HG03457 (cell line): ENCODE results near the gene SCN2A.

Source experiments
- ATAC-seq: cut with Tn5 transposase; IDR thresholded peaks from one replicate; pipeline ENCODE4 v1.9.1; 2021; ENCODE audit warnings: moderate number of reproducible peaks; ENCODE audit not compliant: unreplicated experiment

SCN2A gene

DNA sequence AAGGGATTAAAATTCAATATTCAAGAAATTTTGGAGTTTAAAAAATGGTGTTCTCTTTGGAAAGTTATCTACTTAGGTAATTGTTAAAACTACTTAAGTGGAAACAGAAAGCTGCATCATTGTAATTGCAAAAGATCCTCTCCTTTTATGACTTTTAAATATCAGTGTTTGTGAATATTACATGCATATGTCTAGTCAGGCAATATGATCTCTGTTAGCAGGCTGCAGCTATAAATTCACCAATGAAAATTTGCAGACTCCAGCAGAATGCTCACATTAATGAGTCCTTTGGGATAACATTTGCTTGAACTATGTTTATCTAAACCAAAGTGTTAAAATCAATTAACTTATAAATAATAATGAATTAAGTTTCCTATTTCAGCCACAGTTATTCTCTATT lies 171.1 kb downstream of the SCN2A start:
- no peak for ATAC-seq

DNA sequence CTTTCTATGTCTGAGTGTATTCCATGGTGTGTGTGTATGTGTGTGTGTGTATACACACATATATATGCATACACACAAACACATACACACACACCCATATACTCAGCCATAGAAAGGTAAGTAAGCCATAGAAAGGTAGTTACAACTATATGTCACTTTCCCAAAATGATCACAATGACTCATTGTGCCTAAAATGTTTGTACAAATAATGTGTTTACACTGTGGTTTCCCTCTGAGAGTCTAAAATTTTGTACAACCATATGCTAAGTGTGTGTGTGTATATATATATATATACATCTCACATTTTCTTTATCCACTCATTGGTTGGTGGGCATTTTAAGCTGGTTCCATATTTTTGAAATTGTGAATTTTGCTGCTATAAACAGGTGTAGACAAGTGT lies 175.0 kb downstream of the SCN2A start:
- ATAC-seq = no peak

GRCh38 chr2:165417009-165417408 lies 177.8 kb downstream of the SCN2A start:
- ATAC-seq = no peak

GRCh38 chr2:165420231-165420630 lies 181.0 kb downstream of the SCN2A start:
- ATAC-seq = no peak

DNA sequence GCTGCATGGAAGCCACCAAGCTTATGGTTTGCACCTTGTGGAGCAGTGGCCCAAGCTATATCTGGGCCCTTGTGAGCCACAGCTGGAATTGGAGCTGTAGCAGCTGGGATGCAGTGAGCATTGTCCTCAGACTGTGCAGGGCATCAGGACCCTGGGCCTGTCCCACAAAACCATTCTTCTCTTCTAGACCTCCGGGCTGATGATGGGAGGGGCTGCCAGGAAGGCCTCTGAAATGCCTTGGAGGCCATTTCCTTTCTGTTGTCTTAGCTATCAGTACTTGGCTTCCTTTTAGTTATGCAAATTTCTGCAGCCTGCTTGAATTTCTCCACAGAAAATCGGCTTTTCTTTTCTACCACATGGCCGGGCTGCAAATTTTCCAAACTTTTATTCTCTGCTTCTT lies 183.9 kb downstream of the SCN2A start:
- no peak for ATAC-seq

GRCh38 chr2:165425556-165425955 lies 186.3 kb downstream of the SCN2A start:
- no peak for ATAC-seq

DNA sequence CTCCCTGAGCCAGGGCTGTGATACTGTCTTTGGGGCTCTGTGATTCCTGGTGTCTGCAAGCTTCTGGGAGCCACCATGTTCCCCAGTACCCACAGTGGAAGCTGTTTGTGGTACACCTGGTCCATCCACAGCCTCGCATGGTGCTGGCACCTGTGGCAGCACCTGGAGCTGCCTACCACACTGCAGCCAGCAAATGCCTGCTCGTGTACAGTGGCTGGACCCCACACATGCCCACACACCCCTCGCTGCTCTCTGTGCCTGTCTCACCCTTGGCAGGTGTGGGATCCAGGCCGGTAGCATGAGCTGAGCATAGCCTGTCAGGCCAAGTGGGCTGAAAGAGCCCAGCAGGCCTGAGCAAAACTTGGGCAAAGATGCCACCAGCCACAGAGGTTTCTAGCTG lies 188.5 kb downstream of the SCN2A start:
- no peak for ATAC-seq

DNA sequence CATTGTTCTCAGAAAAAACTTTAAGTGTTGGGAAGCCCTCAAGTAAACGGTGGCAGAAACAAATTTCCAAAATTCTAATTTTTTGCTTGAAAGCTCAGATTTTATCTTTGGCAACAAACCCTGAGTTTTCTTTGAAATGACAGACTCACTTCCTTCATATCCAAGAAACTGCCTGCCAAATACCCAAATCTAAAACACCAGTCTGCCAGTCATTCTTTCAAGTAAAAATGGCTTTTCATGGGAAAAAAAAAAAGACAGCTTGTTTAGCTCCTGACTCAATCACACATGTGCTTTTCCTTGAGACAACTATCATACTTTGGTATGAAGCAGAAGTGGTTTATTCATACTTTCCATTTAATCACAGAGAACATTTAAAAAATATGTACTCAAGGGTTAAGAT lies 189.7 kb downstream of the SCN2A start:
- no peak for ATAC-seq

GRCh38 chr2:165431014-165431413 lies 191.8 kb downstream of the SCN2A start:
- ATAC-seq = no peak

GRCh38 chr2:165432234-165432966 lies 193.2 kb downstream of the SCN2A start:
- no peak for ATAC-seq

DNA sequence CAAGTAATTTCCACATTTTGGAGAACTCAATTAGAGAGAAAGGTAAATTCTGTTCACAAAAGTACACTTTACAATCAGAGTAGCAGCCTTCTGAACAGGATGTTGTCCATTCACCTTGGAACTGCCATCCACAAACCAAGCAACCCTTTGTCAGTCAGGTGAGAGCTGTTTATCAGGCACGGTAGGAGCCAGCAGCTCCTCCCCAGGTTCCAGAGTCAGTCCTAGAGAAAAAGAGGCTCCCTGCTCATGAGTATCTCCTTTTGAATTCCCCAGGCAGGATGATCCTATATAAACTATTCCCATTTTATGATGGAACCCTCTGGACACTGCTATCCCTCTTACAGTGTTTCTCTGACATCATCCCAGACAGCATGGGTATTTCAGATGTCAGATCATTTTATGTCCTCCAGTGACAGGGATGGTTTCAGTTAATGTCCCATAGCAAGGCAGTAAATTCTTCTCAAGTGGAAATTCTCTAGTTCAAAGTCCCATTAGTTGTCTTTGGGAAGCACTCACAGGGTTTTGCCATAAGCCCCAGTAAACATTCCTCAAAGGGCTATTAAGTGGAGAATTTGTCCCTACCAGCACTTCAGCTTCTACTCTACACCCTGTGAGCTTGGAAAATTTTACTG lies 195.8 kb downstream of the SCN2A start:
- no peak for ATAC-seq

DNA sequence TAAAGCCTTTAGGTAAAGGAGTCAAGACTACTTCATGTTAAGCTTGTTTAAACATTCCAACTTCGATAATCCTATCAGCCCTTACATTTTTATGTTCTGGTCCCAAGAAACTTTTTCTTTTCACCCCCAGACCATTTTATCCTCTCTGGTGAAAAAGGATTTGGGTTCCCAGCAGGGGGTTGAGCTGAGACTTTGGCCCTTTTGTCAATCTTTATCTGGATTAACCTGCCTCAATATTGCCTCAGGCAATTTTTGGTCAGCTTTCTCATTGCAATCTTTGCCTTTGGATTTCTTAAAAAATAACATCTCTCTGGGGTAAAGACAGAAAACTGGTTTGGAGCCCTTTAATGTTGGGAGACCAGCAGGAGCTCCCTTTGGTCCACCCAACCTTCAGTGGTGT lies 196.4 kb downstream of the SCN2A start:
- ATAC-seq = no peak

DNA sequence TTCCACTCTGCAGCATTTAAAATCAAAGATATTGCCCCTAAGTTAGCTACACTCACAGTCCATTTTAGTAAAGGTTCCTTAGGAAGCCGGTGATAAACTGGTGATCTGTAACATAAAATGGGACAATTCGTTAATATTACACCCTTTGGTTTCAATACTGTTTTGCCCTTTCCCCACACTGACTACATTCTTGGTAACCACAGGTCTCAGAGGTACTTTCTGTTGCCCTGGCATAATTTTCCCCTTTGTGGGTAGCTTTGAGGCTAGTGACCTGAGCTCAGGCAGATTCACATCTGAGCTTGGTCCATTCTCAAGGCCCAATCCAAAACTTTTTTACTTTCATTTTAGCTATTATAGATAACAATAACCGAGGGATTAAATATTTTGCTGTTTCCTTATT lies 197.3 kb downstream of the SCN2A start:
- peak; percentile 87 for ATAC-seq

DNA sequence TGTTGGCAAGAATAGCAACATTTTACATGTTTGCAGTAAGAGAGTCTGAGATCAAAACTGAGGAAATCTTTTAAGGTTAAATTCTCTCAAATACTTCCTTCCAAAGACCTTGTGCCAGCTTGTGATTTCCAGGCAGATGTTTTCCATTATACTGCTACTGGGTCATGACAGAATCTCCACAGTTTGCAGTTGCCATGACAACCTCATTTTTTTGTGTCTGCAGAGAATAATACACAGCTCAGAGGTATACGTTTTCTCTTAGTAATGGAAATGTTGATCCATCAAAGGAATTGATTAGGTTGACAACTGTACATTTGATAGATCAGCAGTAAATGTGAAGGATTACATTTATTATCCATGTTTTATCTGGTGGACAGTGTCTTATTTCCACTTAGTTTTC lies 201.2 kb downstream of the SCN2A start:
- ATAC-seq = no peak
